GM18868 (cell line): Measurements from ENCODE around the gene STK10.
"Not testable (repeated sequence)": the region's sequence is repeated elsewhere in the genome, so short reads cannot be mapped to it uniquely, and the experiment has no call there.

Experiments used
- ATAC-seq: cut with Tn5 transposase; IDR thresholded peaks from one replicate; pipeline ENCODE4 v1.9.1; 2021; ENCODE audit warnings: mild to moderate bottlenecking, moderate library complexity; ENCODE audit not compliant: unreplicated experiment

The STK10 gene

DNA sequence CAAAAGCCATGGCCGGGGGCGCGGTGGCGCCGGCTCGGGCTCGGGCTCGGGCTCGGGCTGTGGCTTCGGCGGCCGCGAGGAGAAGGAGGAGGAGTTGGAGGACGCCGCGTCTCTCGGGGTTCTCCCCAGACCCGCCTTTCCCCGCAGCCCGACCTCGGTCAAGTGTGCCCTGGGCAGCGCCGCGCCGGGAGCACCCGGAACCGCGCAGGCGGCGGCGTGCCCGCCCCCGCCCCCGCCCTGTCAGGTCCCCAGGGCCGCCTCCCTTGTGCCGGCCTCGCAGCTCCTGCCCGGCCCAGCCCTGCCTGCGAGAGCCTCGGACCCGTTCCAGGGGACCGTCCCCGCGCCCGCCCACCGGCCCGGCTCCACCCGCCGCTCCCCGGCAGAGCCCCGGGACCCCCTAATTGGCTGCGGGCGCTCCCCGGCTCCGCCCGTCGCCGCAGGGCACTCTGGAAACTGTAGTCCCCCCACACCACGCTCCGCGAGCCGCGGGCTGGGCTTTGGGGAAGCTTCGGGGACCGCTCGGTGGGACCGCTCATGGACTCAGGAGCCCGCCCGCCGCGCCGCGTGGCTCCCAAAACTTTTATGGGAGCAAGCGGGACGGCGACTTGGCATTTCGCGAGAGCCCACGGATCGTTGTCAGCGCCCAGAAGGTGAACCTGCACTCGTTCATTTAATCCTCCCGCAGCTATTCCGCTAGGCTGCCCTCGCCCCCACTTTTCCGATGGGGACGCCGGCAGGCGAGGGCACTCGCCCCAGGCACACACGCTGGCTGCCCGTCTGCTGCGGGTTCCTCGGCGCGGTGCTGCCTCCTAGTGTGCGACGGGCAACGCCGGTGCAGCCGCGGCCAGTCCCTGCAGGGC, at the start of gene STK10:
TSS of gene STK10 (minus strand) at position 192 of the 860 bp plus-strand sequence. CDS start at position 10, 182 bp downstream.
- peak; percentile 81 for ATAC-seq

DNA sequence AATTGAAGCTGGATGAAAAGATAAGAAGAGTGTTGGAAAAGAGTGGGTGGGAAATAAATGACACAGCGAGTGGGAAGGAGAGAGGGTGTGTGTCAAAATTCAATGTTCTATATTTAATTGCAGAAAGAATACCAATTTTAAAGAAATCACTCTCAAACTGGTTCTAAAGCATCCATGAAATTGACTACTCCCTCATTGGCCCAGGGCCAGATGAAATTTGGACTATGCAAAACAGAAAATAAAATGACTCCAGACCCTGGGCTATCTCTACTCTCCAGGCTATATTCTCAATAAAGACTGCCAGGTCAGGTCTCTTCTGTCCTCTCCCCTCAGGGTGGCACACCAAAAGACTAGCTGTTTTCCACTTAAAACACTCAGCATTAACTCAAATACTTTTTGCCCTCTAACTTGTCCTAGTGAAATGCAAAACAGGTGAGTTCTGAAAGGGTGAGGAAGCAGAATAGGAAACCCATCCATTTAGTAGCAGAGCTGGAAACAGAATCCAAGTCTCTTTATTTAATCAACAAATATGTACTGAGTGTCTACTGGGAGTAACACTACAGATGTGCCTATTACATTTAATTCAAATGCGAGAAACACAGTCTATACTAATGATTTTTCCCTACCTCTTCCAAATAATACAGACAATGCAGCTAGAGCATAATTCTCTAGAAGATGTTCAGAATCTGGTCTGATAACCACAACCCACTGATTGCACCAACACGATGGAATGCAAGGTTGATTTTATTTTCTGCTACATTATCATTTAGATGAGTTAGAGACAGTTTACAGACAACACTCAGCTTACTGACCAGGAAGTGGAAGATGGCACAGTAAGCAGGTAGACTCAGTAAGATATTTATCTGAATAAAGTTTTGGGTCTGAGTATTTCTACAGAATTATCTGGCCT, 48.1 kb upstream of the STK10 start:
- ATAC-seq = no peak

DNA sequence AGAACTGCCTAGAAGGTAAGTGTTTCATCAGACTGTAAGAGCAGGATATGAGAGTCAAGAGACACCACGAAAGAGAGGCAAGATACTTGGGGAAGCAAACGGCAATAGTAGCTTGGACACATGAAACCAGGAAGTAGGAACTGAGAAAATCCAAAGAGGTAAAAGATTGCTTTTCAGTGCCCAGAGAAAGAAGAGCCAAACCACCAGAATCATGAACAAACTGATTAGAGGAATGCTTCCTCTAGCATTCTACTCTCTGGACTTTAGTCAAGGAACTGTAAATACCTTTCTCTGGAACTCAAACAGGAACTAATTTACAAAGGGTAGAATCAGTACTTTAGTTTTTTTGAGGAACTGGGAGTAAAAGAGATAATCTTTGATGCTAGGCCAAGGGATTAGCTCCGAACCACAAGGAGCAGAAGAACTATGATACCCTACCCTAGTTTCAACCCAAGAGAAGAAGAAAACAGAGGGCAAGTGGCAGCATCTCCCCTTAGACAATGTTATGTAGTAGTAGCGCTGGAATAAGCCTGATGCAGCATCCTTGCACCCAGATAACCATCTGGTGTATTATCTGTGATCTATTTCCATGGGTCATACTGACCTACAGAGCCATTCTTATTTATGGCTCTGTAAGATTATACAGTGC, 47.2 kb upstream of the STK10 start:
- ATAC-seq = peak; percentile 71

DNA sequence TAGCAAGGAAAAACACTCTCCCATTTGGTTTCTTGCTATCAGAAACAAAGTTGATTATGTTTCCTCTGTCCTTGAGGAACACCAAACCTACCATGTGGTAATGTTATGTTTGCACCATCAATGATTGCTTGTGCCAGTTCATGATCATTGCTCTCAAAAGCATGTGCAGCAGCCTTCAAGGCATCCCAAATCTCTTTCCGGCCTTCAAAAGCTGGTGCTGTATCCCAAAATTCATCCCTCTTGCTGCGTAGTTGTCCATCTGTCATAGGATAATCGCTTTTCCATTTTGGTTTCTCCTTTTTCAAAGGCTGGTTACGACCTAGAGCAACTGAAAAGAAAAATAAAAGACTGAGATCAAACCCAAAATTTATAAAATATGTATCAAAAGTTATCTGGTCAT, 46.0 kb upstream of the STK10 start:
- ATAC-seq = no peak

DNA sequence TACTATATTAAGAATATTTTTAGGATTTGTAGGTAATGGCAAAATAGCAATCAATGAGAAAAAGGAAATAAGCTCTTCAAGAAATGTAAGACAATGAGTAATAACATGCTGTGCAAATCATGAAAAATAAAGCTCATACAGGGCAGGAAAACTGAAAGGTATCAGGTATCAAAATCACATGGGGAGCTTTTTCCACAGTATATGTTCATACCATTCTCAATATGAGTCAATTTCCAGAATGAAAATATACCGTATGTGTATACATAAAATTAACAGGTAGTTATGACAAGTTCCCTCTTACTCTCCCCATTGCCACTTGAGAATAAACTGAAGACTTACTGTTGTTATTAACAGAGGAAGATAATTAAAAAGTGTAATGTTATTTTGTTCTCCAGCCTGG, 41.9 kb upstream of the STK10 start:
- peak; percentile 59 for ATAC-seq

DNA sequence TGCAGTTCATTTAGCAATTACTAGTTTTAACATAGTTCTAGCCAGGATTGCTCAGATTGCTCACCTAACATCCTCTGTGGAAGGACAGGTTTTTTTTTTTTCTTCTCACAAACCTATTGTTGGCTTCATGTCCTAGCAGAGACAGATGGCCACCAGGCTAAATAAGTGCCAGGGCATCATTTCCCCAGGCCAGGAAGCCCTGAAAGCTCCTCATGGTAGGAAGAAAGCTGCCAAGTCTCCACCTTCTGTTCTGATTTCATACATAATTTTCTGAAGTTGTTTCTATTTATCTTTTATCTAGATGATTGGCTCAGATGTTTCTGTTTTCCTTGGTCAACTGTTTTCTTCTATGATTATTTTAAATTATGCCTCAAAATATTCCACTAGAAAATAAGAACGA, 37.0 kb upstream of the STK10 start:
- no peak for ATAC-seq

DNA sequence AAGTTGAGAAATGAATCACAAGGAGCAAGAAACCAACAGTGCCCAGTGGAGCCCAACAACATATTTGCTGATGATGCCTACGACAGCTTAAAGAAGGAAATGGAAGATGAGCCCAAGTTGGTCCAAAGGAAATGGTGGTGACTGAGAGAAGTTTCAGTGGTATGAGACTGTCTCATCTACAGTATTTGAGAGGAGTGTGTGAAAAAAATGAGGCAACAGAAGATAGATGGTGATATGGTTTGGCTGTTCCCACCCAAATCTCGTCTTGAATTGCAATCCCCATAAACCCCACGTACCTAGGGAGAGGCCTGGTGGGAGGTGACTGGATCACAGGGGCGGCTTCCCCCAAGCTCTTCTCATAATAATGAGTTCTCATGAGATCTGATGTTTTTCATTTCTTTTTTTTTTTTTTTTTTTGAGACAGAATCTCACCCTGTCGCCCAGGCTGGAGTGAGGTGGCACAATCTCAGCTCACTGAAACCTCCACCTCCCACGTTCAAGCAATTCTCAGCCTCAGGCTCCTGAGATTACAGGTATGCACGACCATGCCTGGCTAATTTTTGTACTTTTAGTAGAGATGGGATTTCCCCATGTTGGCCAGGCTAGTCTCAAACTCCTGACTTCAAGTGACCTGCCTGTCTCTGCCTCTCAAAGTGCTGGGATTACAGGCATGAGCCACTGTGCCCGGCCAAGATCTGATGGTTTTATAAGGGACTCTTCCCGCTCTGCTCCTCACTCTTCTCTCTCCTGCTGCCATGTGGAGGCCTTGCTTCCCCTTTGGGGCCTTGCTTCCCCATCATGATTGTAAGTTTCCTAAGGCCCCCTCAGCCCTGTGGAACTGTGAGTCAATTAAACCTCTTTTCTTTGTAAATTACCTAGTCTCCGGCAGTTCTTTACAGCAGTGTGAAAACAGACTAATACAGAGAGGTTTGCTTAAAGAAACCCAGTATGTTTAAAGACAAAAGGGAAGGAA, 36.2 kb upstream of the STK10 start:
- peak; percentile 82 for ATAC-seq

DNA sequence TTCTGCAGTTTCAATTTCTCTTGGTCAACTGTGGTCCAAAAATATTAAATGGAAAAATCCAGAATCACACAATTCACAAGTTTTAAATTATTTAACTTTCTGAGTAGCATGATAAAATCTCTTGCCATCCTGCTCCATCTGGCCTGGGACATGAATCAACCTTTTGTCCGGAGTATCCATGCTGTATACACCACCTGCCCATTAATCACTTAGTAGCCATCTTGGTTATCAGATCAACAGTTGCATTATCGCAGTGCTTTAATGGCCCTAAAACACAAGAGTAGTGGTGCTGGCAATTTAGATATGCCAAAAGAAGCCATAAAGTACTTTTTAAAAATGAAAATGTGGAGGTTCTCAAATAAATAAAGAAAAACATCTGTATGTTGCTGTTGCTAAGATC, 31.3 kb upstream of the STK10 start:
- ATAC-seq = no peak

DNA sequence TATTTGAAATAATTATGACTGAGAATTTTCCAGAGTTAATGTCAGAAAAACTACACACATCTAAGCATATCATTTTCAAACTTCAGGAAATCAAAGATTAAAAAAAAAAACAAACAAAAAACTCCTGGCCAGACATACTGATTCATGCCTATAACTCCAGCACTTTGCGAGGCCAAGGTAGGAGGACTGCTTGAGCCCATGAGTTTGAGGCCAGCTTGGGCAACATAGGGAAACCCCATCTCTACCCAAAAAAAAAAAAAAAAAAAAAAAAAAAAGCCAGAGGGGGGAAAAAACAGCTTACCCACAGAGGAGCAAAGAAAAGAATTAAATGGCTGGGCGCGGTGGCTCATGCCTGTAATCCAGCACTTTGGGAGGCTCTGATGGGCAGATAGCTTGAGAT, 28.3 kb upstream of the STK10 start:
- ATAC-seq = no peak

DNA sequence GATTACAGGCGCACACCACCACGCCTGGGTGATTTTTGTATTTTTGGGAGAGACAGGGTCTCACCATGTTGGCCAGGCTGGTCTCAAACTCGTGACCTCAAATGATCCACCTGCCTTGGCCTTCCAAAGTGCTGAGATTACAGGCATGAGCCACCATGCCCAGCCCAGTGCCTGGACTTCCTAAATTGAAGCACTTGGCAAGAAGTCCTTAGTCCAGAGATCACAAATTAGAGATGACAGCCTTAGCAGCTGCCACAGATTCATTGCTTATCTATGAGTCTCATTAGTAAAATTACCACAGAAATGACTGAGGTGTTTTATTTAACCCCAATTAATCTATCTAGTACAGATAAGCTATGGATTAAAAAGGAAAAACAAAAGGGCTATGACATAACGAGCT, 25.1 kb upstream of the STK10 start:
- ATAC-seq = no peak

DNA sequence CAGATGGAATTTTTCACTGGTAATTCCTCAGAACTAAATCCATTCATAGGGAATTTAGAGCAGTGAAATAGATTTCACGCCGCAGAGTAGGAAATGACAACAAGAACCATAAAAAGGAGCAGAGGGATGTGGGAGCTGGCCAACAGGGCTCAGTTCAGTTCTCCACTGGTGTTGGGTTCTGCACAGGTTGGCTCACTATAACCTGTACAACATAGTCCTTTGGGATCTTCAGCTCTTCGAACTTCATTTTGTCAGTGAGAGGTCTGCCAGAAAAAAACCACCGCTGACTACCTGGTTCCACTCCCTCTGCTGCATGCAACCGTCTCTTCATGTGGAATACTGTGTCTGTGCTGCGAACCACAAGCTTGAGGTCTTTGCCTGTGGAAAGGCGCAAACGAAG, 23.7 kb upstream of the STK10 start:
- no peak for ATAC-seq

DNA sequence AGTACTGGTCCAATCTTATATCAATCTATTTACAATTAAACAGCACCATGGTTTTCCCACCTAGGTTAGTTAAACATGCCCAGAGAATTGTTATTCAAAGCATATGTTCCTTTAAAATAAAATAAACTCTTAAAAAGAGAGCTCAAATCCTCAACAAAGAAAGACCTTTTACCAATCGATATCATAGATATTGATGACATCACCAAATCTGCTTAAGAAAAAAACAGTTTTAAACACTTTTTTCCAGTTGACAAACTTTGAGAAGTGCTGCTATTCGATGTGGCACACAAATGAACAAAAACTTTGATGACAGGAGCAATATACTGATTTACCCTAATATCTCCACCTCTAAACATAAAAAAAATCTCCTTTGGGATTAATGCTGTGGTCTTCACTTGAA, 21.7 kb upstream of the STK10 start:
- no peak for ATAC-seq

DNA sequence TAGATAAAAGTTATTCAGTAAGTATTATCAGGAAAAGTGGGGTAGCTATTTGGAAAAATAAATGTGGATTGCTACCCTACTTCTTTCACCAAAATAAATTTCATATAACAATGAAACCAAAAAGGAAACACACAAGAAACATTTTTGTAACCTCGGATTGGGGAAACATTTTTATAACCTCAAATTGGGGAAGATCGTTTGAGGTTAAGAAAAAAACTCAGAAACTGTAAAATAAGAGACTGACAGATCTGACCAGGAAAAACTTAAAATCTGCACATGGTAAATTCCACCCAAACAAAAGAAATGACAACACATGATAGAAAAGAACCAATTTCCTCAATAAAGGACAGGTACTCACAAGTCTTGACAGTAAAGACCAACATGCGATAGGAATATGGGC, 19.5 kb upstream of the STK10 start:
- no peak for ATAC-seq

DNA sequence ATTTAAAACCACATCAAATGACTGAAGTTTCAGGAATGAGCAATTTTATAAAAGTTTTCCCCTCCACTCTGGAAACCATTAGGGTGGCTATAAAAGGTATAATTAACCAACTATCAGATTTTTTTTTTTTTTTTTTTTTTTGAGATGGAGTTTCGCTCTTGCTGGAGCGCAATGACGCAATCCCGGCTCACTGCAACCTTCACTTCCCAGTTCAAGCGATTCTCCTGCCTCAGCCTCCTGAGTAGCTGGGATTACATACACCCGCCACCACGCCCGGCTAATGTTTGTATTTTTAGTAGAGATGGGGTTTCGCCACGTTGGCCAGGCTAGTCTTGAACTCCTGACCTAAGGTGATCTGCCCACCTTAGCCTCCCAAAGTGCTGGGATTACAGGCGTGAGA, 18.0 kb upstream of the STK10 start:
- not testable (repeated sequence) for ATAC-seq

DNA sequence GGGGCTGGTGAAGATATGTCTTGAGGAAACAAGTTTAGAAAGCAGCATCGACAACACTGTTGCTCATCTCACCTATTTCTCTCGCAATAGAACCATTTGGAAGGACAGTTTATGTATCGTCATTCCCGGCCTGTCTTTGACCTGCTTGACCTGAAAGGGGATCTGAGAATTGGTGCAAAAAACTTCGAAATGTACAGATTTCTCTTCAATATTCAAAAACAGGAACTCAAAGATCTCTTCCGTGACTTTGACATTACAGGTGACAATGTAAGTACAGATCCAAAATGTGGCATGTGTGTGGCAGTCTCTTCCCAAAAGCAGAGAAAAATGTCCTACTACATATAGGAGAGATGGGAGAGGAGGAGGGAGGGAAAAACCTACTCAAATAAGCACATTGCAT, 12.5 kb upstream of the STK10 start:
- no peak for ATAC-seq

DNA sequence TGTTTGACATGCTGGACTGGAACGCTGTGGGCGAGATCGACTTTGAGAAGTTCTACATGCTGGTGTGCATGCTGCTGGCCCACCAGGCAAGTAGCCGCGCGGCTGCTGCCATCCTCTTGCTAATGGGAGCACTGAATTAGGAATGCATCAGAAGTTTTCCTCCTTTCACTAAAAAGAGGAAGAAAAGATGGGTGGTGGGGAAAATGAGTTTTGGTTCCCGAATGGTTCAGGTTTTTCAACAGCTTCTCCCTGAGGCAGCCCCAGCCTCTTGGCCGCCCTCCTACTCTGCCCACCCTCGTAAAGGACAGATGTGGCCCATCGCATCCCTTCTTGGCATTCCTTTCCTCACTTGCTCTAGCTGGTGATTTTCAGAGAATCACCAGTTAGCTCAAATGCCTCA, 11.4 kb upstream of the STK10 start:
- no peak for ATAC-seq

DNA sequence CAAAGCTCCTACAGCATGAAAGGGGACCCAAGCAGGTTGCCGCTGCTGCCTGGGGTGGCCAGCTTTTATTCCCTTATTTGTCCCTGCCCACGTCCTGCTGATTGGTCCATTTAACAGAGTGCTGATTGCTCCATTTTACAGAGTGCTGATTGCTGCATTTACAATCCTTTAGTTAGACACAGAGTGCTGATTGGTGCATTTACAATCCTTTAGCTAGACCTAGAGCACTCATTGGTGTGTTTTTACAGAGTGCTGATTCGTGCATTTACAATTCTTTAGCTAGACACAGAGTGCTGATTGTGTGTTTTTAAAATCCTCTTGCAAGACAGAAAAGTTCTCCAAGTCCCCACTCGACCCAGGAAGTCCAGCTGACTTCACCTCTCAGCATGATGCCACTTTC, 9.8 kb upstream of the STK10 start:
- ATAC-seq = not testable (repeated sequence)

DNA sequence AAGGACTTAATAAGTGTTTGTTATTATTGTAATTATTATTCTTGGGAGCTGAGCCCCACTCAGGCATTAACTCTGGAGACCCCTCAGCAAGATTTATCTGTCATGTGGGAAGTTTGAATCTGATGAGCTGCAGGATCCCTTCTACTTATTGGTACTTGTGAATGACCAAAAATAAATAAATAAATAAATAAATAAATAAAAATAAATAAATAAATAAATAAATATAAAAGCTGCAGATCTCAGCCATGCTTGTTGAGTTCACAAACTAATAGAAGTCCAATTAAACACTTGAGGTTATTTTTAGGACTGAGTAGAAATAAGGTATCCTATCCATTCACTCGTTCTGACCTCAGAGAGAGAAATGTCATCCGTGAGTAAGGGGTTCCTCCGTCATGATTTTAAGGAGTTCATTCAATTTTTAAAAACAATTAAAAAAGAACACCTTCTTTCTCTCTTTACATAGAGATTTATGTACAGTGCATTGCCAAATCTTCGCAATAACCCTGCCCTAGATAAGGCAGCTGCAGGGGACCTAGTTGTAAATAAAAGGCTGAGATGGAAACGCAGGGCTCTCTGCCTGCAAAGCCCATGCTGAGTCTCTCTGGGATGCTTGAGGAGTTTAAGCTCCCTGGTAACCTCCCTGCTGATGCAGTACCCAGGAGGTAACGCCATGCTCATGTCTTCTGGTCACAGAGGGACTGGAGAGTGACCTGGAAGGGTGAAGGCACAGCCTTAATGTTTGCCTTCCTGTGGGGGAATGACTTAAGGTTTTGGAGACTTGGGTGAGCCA, 7.2 kb upstream of the STK10 start:
- ATAC-seq = no peak

DNA sequence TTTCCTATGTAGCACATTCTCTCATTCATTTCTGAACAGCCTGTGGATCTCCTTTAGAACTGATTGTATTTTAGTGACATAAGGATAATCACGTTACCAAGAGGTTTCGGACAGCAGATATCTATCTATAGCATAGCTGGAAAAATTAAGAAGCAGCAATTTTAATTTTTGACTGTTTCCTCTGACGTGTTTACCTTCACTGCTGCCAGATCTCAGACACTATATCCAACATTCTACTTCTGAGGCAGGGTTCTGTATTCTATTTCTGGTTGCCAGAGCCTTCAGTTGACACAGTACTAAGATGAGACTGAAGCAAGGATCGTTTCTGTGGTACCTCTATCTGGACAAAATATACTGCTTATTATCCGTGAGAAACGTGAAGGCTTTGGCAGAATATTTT, 5.8 kb upstream of the STK10 start, which contains the start of gene EFCAB9:
TSS of gene EFCAB9 (plus strand) at position 301 of the 400 bp plus-strand sequence. CDS start at position 302, 1 bp downstream.
- ATAC-seq = no peak
